HG02885 (cell line): Measurements from ENCODE around the gene ANKLE1.
A peak's percentile ranks its signal among the peaks of the same experiment; 100 is the strongest.
"Not testable (repeated sequence)": the region's sequence is repeated elsewhere in the genome, so short reads cannot be mapped to it uniquely, and the experiment has no call there.

ENCODE experiments used
- ATAC-seq: cut with Tn5 transposase; IDR thresholded peaks from one replicate; pipeline ENCODE4 v1.9.1; 2021; ENCODE audit warnings: mild to moderate bottlenecking; ENCODE audit not compliant: unreplicated experiment, poor library complexity

Gene ANKLE1

DNA sequence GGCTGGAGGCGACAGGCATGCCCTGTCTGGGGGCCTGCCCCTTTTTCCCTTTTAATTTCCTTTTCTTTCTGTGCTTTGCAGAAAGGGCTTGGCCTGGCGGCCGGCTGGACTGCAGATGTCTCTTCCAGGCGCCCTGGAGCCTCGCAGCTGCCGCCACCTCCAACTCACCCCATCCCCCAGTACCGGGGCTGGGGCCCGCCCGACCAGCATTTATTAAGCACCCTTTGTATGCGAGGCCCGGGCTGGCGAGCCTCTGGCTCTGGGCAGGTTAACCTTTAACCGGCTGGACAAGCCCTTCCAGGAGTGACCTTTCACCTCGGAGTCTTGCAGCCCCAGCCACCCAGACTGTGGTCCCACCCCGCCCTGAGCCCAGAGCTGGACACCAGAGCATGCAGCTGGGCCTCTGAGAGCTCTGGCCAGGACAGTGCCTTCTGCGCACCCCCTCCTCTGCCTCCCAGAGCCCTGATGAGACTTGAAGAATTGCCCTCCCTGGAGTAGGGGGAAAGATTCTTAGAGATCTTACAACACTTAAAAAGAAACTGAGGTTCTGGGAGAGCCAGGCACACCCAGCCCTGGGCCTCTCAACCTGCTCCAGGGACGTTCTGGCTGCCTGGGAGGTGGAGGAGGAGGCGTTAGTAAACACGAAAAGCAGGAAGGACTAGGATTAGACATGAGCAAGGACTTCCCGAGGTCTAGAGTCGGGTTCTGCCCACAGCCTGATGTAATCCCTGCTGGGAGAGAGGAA, 34.8 kb upstream of the ANKLE1 start:
- no peak for ATAC-seq

DNA sequence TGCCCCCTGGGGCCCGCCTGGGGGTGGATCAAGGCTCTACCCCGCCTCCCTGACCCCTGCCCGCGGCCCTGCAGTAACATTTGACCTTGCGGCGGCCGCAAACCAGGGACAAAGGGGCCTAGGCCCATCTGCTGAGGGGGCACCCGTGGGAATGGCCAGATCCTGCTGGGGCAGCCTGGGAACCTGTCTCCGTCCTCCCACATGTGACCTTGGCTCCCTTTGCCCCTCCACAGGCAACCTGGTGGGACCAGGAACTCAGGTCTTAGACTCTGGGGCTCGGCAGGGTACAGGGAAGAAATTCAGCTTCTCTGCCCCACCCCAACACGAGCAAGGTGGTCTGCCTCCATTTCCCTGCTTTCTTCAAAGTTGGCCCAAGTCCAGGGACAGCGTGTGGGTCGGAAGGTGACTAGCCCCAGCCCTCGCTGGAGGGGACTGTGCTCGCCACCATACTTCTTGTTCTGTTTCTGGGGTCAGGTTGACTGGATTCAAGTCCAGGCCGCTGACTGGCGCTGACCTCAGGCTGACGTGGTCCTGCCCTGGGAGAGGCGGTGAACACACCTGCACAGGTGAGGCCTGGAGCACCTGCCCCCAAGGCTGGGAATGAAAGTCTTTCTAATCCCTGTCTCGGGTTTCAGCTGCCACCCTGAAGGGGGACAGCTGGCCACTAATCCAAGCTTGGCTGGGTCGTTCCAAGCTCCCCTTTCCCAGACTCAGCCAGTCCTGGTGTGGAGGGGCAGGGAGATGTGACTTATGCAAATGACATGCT, 33.5 kb upstream of the ANKLE1 start:
- ATAC-seq: no peak

DNA sequence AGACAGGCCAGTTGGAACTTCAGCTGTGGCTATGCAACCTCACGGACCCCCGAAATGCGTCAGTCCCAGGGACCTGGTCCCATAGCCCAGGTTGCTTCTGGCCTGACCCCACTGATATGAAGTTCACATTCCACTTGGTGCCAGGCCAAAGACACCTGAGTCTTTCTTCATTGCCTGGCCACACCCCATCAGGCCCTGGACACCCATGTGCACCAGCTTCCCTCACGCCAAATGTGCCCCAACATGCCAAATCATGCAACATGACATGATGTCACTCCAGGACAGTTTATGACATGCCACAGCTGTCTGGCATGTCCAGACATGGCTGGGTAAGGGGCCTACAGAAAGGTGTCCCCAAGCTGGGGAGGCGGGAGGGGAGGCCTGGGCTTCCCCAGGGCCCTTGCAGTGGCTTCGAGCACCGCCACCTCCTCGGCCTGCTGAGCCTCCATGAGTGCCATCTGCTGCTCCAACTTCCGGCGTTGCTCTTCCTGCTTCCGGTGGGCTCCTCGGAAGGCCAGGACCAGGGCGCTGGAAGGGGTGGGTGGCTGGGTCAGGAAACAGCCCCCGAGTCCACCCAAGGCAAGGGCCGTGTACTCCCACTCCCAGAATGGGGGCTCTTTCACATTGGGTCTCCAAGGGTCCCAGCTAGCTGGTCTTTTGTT, 31.7 kb upstream of the ANKLE1 start:
- ATAC-seq: no peak

- no peak for ATAC-seq
These were observed 27.1 kb upstream of the ANKLE1 start for GRCh38 chr19:17254636-17255035.

DNA sequence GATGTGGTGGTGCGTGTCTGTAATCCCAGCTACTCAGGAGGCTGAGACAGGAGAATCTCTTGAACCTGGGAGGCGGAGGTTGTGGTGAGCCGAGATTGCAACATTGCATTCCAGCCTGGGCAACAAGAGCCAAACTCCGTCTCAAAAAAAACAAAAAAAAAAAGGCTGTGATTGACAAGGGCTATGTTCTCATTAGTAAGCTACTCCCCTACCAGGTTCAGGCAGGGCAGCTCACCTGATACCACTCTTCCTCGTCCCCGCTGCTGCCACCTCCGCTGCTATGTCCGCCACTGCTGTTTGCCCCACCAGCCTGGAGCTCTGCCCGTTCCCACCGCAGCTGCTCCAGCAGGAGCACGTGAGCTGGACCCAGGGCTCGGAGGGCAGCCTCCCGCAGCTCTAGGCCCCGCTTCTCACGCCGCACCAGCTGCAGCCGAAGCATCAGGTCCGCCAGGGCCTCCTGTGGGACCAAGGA, 26.5 kb upstream of the ANKLE1 start:
- no peak for ATAC-seq

DNA sequence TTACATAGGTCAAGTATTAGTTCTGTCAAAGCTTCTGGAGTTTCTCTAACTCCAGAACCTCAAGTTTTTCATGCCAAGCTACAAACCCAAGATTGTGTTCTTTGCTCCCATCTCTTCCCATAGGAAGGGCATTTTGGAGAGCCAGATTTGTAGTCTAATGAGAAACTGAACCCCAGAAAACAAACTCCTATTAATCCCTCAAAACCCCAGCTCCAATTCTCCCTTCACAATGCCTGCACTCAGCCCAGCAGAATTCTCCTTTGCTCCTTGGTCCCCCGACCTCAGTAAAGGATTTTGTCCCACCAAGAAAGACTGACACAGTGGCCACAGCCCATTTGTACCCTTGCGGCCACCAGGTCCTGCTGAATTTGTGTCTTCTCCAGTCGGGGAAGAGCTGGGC, 25.6 kb upstream of the ANKLE1 start:
- no peak for ATAC-seq

GRCh38 chr19:17259118-17259780, 22.5 kb upstream of the ANKLE1 start:
- ATAC-seq: no peak

DNA sequence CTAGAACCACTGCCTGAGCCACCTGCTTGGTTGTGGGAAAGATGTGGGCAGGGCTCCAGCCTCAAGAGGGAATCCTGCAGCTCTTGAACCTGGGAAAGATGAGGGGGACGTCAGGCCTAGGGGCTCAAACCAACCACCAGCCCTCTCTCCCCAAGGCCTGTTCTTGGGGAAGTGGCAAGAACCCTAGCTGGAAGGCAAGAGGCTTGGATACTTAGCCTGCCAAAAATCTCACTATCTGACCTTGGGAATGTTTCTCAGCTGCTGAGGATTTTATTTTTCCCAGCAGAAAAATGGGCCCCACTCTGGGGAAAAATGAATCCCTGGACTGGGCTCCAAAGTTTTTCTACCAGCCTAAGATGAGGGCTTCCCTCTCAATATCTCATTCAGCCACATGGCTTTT, 21.8 kb upstream of the ANKLE1 start:
- no peak for ATAC-seq

DNA sequence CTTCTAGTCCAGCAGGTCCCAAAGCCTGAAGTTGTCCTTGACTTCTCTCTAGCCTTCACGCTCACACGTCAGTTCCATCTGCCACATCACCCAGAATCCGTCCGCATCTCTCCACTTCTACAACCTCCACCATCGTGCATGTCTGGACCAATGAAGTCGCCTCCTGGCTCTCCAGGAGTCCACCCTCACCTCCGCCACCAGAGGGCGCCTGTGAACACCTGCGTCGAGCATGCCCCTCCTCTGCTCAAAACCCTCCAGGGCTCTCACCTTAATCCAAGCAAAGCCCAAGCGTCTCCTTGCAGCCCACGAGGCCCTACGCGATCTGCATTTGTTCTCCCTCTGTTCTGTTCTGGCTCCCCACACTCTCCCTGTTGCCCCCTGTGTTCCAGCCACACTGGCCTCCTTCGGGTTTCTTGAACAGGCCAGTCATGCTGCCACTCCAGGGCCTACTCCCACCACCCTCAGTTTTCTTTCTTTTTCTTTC, 20.8 kb upstream of the ANKLE1 start:
- peak; percentile 75 for ATAC-seq

- ATAC-seq: no peak
These were observed 19.1 kb upstream of the ANKLE1 start for GRCh38 chr19:17262557-17262956.

GRCh38 chr19:17263712-17264640, 17.7 kb upstream of the ANKLE1 start:
- no peak for ATAC-seq

- no peak for ATAC-seq
These were observed 17.1 kb upstream of the ANKLE1 start, which contains the start of gene USHBP1 for GRCh38 chr19:17264641-17264979. Gene USHBP1, minus strand, starts transcription at chr19:17264745. Its CDS starts 446 bp downstream, at chr19:17264299.

GRCh38 chr19:17266026-17266425, 15.7 kb upstream of the ANKLE1 start:
- ATAC-seq: no peak

GRCh38 chr19:17266589-17266974, 15.1 kb upstream of the ANKLE1 start:
- ATAC-seq: no peak

DNA sequence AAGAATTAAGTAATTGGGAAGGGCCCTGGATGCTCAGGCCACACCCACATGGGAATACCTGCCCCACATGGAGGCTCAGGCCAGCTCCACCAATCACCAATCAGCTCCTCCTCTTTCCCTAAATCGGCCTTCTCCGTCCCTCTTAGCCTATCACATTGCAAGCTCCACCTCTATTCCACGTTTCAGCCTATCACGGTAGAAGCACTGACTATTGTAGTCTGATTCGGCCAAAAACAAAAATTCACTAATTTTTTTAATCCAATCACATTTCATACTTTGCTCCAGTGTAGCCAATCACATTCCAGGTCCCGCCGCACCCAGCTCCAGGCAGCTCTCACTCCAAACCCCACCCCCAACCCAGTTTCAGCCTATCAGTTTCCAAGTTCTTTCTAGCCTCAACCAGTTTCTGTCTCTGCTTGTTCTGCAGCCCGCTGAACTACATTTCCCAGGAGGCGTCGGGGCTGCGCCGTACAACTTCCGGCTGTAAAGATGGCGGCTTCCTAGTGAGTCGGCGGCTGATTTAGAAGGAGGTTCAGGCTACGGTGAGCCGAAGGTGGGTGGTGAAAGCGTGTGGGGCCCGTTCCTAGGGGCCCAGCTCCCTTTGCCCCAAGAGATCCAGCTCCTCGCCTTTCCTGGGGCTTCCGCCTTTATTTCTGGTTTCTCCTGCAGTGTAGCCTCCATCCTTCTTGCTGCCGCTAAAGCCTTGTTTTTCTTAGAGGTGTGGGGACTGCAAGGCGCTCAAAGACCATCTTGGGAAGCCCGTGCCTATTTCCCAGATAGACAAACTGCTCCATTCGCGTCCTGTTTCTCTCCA, 14.5 kb upstream of the ANKLE1 start, which contains the start of gene BABAM1:
TSS of gene BABAM1 (plus strand) at position 469 of the 814 bp plus-strand sequence. CDS start 1,364 bp downstream, outside the sequence.
- peak; percentile 93 for ATAC-seq

- no peak for ATAC-seq
These were observed 12.9 kb upstream of the ANKLE1 start for GRCh38 chr19:17268754-17269153.

- not testable (repeated sequence) for ATAC-seq
These were observed 6.8 kb upstream of the ANKLE1 start for GRCh38 chr19:17274892-17275291.

DNA sequence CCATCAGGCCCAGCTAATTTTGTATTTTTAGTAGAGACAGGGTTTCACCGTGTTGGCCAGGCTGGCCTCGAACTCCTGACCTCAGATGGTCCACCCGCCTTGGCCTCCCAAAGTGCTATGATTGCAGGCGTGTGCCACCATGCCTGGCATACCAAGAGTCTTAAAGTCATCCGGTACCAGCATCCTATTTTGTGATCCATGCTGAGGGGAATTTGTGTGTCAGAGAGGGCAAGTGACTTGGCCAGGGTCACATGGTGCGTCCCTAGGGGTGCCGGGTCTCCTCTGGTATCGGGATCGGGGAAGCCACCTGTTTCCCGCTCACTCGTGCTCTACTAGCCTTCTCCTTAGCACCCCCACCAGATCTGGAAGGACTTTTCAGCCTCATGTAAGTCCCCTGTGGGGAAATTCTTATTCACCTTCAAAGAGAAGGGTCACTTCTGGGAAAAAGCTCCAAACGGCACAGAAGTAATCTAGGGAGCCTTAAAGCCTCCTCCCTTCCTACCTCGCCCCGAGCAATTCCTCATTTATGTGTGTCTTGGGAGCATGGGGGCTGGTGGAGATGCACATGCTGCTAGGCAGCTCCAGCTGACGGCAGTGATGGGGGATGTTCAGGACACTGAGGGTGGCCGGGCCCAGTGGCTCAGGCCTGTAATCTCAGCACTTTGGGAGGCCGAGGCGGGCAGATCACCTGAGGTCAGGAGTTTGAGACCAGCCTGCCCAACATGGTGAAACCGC, 6.1 kb upstream of the ANKLE1 start:
- ATAC-seq: no peak
